OCI-LY3 (cell line): ENCODE measurements around the gene PARD3.

Source experiments
- H2AFZ ChIP-seq: fragments of 200-600, 300-600 bp; shearing (Covaris generic); 2 replicates; pipeline ENCODE4 v1.6.0; 2014; ENCODE audit warnings: antibody characterized with exemption, low read depth, low read length
- H3K27ac ChIP-seq: fragments of 200-600, 300-600 bp; sonication (generic); 2 replicates; pipeline ENCODE4 v1.5.1; 2014; ENCODE audit warnings: mild to moderate bottlenecking, low read length, moderate library complexity, mixed read lengths
- H3K27me3 ChIP-seq: fragments of 200-600, 300-600 bp; sonication (generic); 2 replicates; pipeline ENCODE4 v1.6.1; 2014; ENCODE audit warnings: low read depth, low read length, mixed read lengths
- H3K36me3 ChIP-seq: fragments of 200-600, 300-600 bp; sonication (generic); replicated peaks from 2 replicates; pipeline ENCODE3; 2014; ENCODE audit warnings: low read depth, low read length, mixed read lengths
- H3K4me1 ChIP-seq: fragments of 300-600, 200-600 bp; sonication (generic); 2 replicates; pipeline ENCODE4 v1.6.1; 2014; ENCODE audit warnings: low read length, mixed read lengths
- H3K4me2 ChIP-seq: fragments of 200-600, 300-600 bp; sonication (generic); 2 replicates; pipeline ENCODE4 v1.6.1; 2014; ENCODE audit warnings: low read length, mixed read lengths
- H3K4me3 ChIP-seq: fragments of 300-600, 200-600 bp; sonication (generic); 2 replicates; pipeline ENCODE4 v1.5.1; 2014; ENCODE audit warnings: antibody characterized with exemption, mild to moderate bottlenecking, low read length, moderate library complexity
- H3K79me2 ChIP-seq: fragments of 300-600, 200-600 bp; shearing (Covaris generic); 2 replicates; pipeline ENCODE4 v1.6.1; 2014; ENCODE audit warnings: mild to moderate bottlenecking, low read length, mixed read lengths
- H3K9ac ChIP-seq: fragments of 300-600, 200-600 bp; shearing (Covaris generic); 2 replicates; pipeline ENCODE4 v1.6.0; 2014; ENCODE audit warnings: mild to moderate bottlenecking, low read length, moderate library complexity
- H3K9me3 ChIP-seq: fragments of 200-600, 300-600 bp; shearing (Covaris generic); 2 replicates; pipeline ENCODE4 v1.6.1; 2014; ENCODE audit warnings: low read length, mixed read lengths; ENCODE audit not compliant: insufficient read depth
- H4K20me1 ChIP-seq: fragments of 200-600, 300-600 bp; sonication (generic); 2 replicates; pipeline ENCODE4 v1.6.1; 2016; ENCODE audit warnings: low read length, mixed read lengths; ENCODE audit not compliant: insufficient read depth
- CTCF ChIP-seq: fragments of 200-600, 300-600 bp; sonication (generic); IDR thresholded peaks from 2 replicates; pipeline ENCODE4 v1.5.1; 2014; ENCODE audit warnings: antibody characterized with exemption, low read length, low read depth
- EZH2phosphoT487 ChIP-seq: fragments of 200-600 bp; shearing (Covaris generic); IDR thresholded peaks from 2 replicates; pipeline ENCODE4 v1.6.1; 2018; ENCODE audit warnings: antibody characterized with exemption, mixed run types, low read depth

PARD3 gene

GRCh38 chr10:34853357-34853756 lies 38.3 kb upstream of the PARD3 start:
- TF ChIP-seq EZH2phosphoT487 (no peak), CTCF (no peak)
- H4K20me1 ChIP-seq = no peaks in the 10 kb centered on the region
- no peak overlapping the region for H3K4me3 ChIP-seq
- no peaks in the 10 kb centered on the region for H3K36me3 ChIP-seq
- H3K79me2 ChIP-seq = no peaks in the 10 kb centered on the region
- no peaks in the 10 kb centered on the region for H3K4me1 ChIP-seq
- H3K9me3 ChIP-seq = no peaks in the 10 kb centered on the region
- no peak overlapping the region for H3K27ac ChIP-seq
- H3K4me2 ChIP-seq = no peak overlapping the region
- no peak overlapping the region for H3K9ac ChIP-seq
- H3K27me3 ChIP-seq = no peaks in the 10 kb centered on the region
- no peak overlapping the region for H2AFZ ChIP-seq

- no peaks in the 10 kb centered on the region for H3K4me1 ChIP-seq
- TF ChIP-seq EZH2phosphoT487 (no peak), CTCF (no peak)
- no peaks in the 10 kb centered on the region for H3K27me3 ChIP-seq
- no peaks in the 10 kb centered on the region for H4K20me1 ChIP-seq
- H3K36me3 ChIP-seq = no peaks in the 10 kb centered on the region
- no peak overlapping the region for H3K9ac ChIP-seq
- no peak overlapping the region for H3K4me2 ChIP-seq
- H3K79me2 ChIP-seq = no peaks in the 10 kb centered on the region
- H3K4me3 ChIP-seq = no peak overlapping the region
- no peaks in the 10 kb centered on the region for H3K9me3 ChIP-seq
- no peak overlapping the region for H3K27ac ChIP-seq
- no peak overlapping the region for H2AFZ ChIP-seq
Measured at GRCh38 chr10:34850558-34850957, 35.5 kb upstream of the PARD3 start.

- Histone ChIP-seq H3K27ac (no peak overlapping the region), H4K20me1 (no peaks in the 10 kb centered on the region), H3K9me3 (no peaks in the 10 kb centered on the region), H3K4me3 (no peak overlapping the region), H3K27me3 (no peaks in the 10 kb centered on the region), H3K79me2 (no peaks in the 10 kb centered on the region), H3K9ac (no peak overlapping the region), H3K4me2 (no peak overlapping the region), H3K36me3 (no peaks in the 10 kb centered on the region), H2AFZ (no peak overlapping the region), H3K4me1 (no peaks in the 10 kb centered on the region)
- TF ChIP-seq EZH2phosphoT487 = no peak
- TF ChIP-seq CTCF = no peak
Measured at GRCh38 chr10:34850036-34850435, 34.9 kb upstream of the PARD3 start.

- H3K9ac ChIP-seq = no peak overlapping the region
- H4K20me1 ChIP-seq = no peaks in the 10 kb centered on the region
- no peaks in the 10 kb centered on the region for H3K4me1 ChIP-seq
- no peak overlapping the region for H2AFZ ChIP-seq
- TF ChIP-seq CTCF = no peak
- no peak for TF ChIP-seq EZH2phosphoT487
- H3K27me3 ChIP-seq = no peaks in the 10 kb centered on the region
- no peak overlapping the region for H3K27ac ChIP-seq
- H3K9me3 ChIP-seq = no peaks in the 10 kb centered on the region
- no peaks in the 10 kb centered on the region for H3K36me3 ChIP-seq
- no peak overlapping the region for H3K4me2 ChIP-seq
- no peaks in the 10 kb centered on the region for H3K79me2 ChIP-seq
- no peak overlapping the region for H3K4me3 ChIP-seq
Measured at GRCh38 chr10:34845070-34845469, 30.0 kb upstream of the PARD3 start.
